H1 (cell line): ENCODE measurements around the gene NCOA1. TPM values are rescaled to one million over a fixed set of nuclear protein-coding genes. Genes with fewer than 3 reads are reported as not detected.

Experiments
- CTCF ChIA-PET: fragments of 300-600 bp; sonication (Branson Sonifier 250); formaldehyde crosslinking; loops from one replicate; lab custom pipeline; 2021; ENCODE audit not compliant: partially characterized antibody; lab: Charles Lee
- POLR2A ChIA-PET: fragments of 300-600 bp; sonication (Branson Sonifier 250); formaldehyde crosslinking; loops from one replicate; lab custom pipeline; 2021; ENCODE audit warnings: inconsistent platforms; ENCODE audit not compliant: partially characterized antibody; lab: Charles Lee
- DNase-seq, 2 experiments: peaks; one replicate each; pipeline versions ENCODE4 v3.0.0 to v3.0.0-alpha.2; 2010 to 2022; ENCODE audit warnings: low spot score in 2 of 2, low read depth in 1 of 2, mixed read lengths in 1 of 2
- FAIRE-seq: peaks from 2 replicates; lab custom pipeline; 2011; peaks lifted over from hg19 to GRCh38; lab: Jason Lieb, UNC
- H2AFZ ChIP-seq: 2 replicates; pipeline ENCODE4 v1.8.1; 2012; ENCODE audit warnings: low read length, inconsistent platforms
- H2AK5ac ChIP-seq: 2 replicates; pipeline ENCODE4 v1.6.1; 2013; ENCODE audit warnings: low read depth, low read length
- H2BK120ac ChIP-seq: replicated peaks from 2 replicates; pipeline ENCODE3; 2013; ENCODE audit warnings: low read depth, low read length, inconsistent platforms
- H2BK12ac ChIP-seq: 2 replicates; pipeline ENCODE4 v1.6.1; 2013; ENCODE audit warnings: low read depth, low read length
- H2BK15ac ChIP-seq: 2 replicates; pipeline ENCODE4 v1.6.1; 2013; ENCODE audit warnings: low read length
- H2BK20ac ChIP-seq: 2 replicates; pipeline ENCODE4 v1.6.1; 2013; ENCODE audit warnings: low read length
- H2BK5ac ChIP-seq: 2 replicates; pipeline ENCODE4 v1.6.1; 2013; ENCODE audit warnings: low read depth, low read length
- H3K14ac ChIP-seq: 2 replicates; pipeline ENCODE4 v1.6.1; 2013; ENCODE audit warnings: inconsistent platforms; ENCODE audit not compliant: insufficient read length
- H3K18ac ChIP-seq: 2 replicates; pipeline ENCODE4 v1.6.1; 2013; ENCODE audit warnings: low read length; ENCODE audit errors: extremely low read depth
- H3K23ac ChIP-seq: 2 replicates; pipeline ENCODE4 v1.6.1; 2013; ENCODE audit warnings: inconsistent platforms; ENCODE audit not compliant: insufficient read length
- H3K23me2 ChIP-seq: 2 replicates; pipeline ENCODE4 v1.6.1; 2013; ENCODE audit warnings: low read depth, low read length
- H3K27ac ChIP-seq: 2 replicates; pipeline ENCODE4 v1.6.1; 2011; ENCODE audit warnings: low read depth, low read length, inconsistent platforms
- H3K27me3 ChIP-seq, 4 experiments: replicated peaks in 1 of 4; 1 replicate in 1 of 4; 2 replicates in 3 of 4; pipeline versions ENCODE4 v1.6.1 to v1.8.1; 2011 to 2013; ENCODE audit warnings: low read length in 3 of 4, mild to moderate bottlenecking in 3 of 4, inconsistent platforms in 2 of 4, mixed read lengths in 2 of 4, moderate library complexity in 1 of 4; ENCODE audit not compliant: control insufficient read depth in 3 of 4, insufficient read depth in 3 of 4; ENCODE audit errors: extremely low read depth in 1 of 4
- H3K36me3 ChIP-seq, 4 experiments: 2 replicates each; pipeline versions ENCODE4 v1.6.1 to v1.8.1; 2011 to 2013; ENCODE audit warnings: mild to moderate bottlenecking in 4 of 4, low read length in 3 of 4, moderate library complexity in 2 of 4, control low read depth in 1 of 4, inconsistent platforms in 1 of 4; ENCODE audit not compliant: insufficient read depth in 4 of 4, control insufficient read depth in 2 of 4
- H3K4ac ChIP-seq: replicated peaks from 2 replicates; pipeline ENCODE3; 2013; ENCODE audit warnings: low read length, low read depth, mixed read lengths, inconsistent platforms; ENCODE audit not compliant: insufficient read length
- H3K4me1 ChIP-seq, 4 experiments: replicated peaks in 1 of 4; 1 replicate in 1 of 4; 2 replicates in 3 of 4; pipeline versions ENCODE4 v1.6.1 to v1.8.1; 2011 to 2013; ENCODE audit warnings: low read length in 3 of 4, inconsistent platforms in 2 of 4, mixed read lengths in 1 of 4; ENCODE audit not compliant: insufficient read depth in 4 of 4, control insufficient read depth in 3 of 4
- H3K4me2 ChIP-seq, 2 experiments: 2 replicates each; pipeline versions ENCODE4 v1.6.1 to v1.8.1; 2011 to 2013; ENCODE audit warnings: low read depth in 2 of 2, low read length in 2 of 2, control low read depth in 1 of 2, inconsistent platforms in 1 of 2, mild to moderate bottlenecking in 1 of 2; ENCODE audit not compliant: insufficient read depth in 1 of 2
- H3K4me3 ChIP-seq, 4 experiments: fragments of 200-600, 300-600 bp in 1 of 4; sonication (generic), shearing (Covaris generic), sonication (Bioruptor Twin) in 1 of 4; 2 replicates each; pipeline versions ENCODE4 v1.5.1 to v1.8.1; 2011 to 2016; ENCODE audit warnings: low read length in 4 of 4, low read depth in 3 of 4, control low read depth in 2 of 4, inconsistent platforms in 2 of 4, mild to moderate bottlenecking in 2 of 4, mixed read lengths in 1 of 4, moderate library complexity in 1 of 4; ENCODE audit not compliant: insufficient read depth in 2 of 4; ENCODE audit errors: extremely low read depth in 1 of 4
- H3K56ac ChIP-seq: replicated peaks from 2 replicates; pipeline ENCODE3; 2013; ENCODE audit warnings: low read depth, mild to moderate bottlenecking, mixed read lengths, low read length, inconsistent platforms; ENCODE audit not compliant: insufficient read length
- H3K79me1 ChIP-seq: 2 replicates; pipeline ENCODE4 v1.6.1; 2013; ENCODE audit warnings: low read depth, low read length, control low read depth
- H3K79me2 ChIP-seq, 2 experiments: 2 replicates each; pipeline versions ENCODE4 v1.6.1 to v1.8.1; 2012 to 2013; ENCODE audit warnings: low read length in 2 of 2, mild to moderate bottlenecking in 2 of 2, inconsistent platforms in 1 of 2; ENCODE audit not compliant: insufficient read depth in 2 of 2, control insufficient read depth in 1 of 2
- H3K9ac ChIP-seq, 4 experiments: replicated peaks in 1 of 4; 1 replicate in 1 of 4; 2 replicates in 3 of 4; pipeline versions ENCODE4 v1.6.1 to v1.8.1; 2011 to 2013; ENCODE audit warnings: low read depth in 3 of 4, low read length in 3 of 4, control low read depth in 2 of 4, mild to moderate bottlenecking in 2 of 4, moderate library complexity in 2 of 4, inconsistent platforms in 1 of 4; ENCODE audit errors: extremely low read depth in 1 of 4
- H3K9me3 ChIP-seq, 2 experiments: 2 replicates each; pipeline versions ENCODE4 v1.6.1 to v1.8.1; 2012 to 2013; ENCODE audit warnings: mild to moderate bottlenecking in 2 of 2, moderate library complexity in 2 of 2, control low read depth in 1 of 2, inconsistent platforms in 1 of 2, low read depth in 1 of 2, low read length in 1 of 2, mixed read lengths in 1 of 2; ENCODE audit not compliant: insufficient read depth in 2 of 2
- H4K20me1 ChIP-seq, 2 experiments: replicated peaks in 1 of 2; 2 replicates each; pipeline versions ENCODE3 to v1.8.1; 2011 to 2013; ENCODE audit warnings: inconsistent platforms in 2 of 2, low read length in 2 of 2, mild to moderate bottlenecking in 1 of 2; ENCODE audit not compliant: insufficient read depth in 2 of 2, control insufficient read depth in 1 of 2
- H4K5ac ChIP-seq: 2 replicates; pipeline ENCODE4 v1.6.1; 2013; ENCODE audit warnings: low read length, low read depth, mixed read lengths, inconsistent platforms; ENCODE audit not compliant: insufficient read length
- H4K8ac ChIP-seq: 2 replicates; pipeline ENCODE4 v1.8.0; 2013; ENCODE audit warnings: mild to moderate bottlenecking, moderate library complexity, low read length, inconsistent platforms; ENCODE audit not compliant: insufficient read depth; ENCODE audit errors: extremely low read depth
- H4K91ac ChIP-seq: replicated peaks from 2 replicates; pipeline ENCODE3; 2013; ENCODE audit warnings: low read length, mixed read lengths, inconsistent platforms; ENCODE audit not compliant: insufficient read length
- NRF1 ChIP-seq: IDR thresholded peaks from 2 replicates; pipeline ENCODE4 v1.6.1; 2011; ENCODE audit warnings: mild to moderate bottlenecking, low read depth, low read length, improper control_type of control experiment
- SAP30 ChIP-seq: fragments of 300-600 bp; sonication (generic); IDR thresholded peaks from 2 replicates; pipeline ENCODE4 v1.7.1; 2012; ENCODE audit warnings: low read length, moderate library complexity, mild to moderate bottlenecking, inconsistent platforms; ENCODE audit not compliant: insufficient read depth, insufficient replicate concordance
- WGBS, 2 experiments: shearing (Covaris generic) in 1 of 2; methylation state at CpG; one replicate each; pipeline versions ENCODE4 v1.1.6 to v1.1.7; 2013 to 2015; ENCODE audit warnings: low lambda C conversion rate in 2 of 2, mixed read lengths in 2 of 2, inconsistent platforms in 1 of 2, low coverage in 1 of 2, missing lambda C conversion rate in 1 of 2; ENCODE audit not compliant: insufficient replicate concordance in 2 of 2, insufficient coverage in 1 of 2, insufficient read length in 1 of 2; ENCODE audit errors: extremely low coverage in 1 of 2, missing lambda C conversion rate in 1 of 2; 5-methylcytosine and 5-hydroxymethylcytosine counted together
- polyA plus RNA-seq, 7 experiments: library from polyadenylated mRNA; depleted of rRNA in 3 of 7; stranded (reverse) in 5 of 7; unstranded in 2 of 7; fragments of >200 nt in 5 of 7; fragments of 200-250 nt in 2 of 7; gene quantifications; 1 replicate in 5 of 7; 2 replicates in 1 of 7; 4 replicates in 1 of 7; pipeline versions ENCODE4 v1.2.1 to v1.2.3, GENCODE V29; 2011 to 2013; ENCODE audit warnings: missing spikeins in 2 of 7, mixed read lengths in 2 of 7
- total RNA-seq: library from RNA; stranded (reverse); fragmentation: NEBNext Ultra II Directional; extraction: Animal tissue kit (Norgen Biotek cat#: 25700); gene quantifications from 2 replicates; pipeline ENCODE4 v1.2.1, GENCODE V29; 2021

Gene NCOA1
- total and polyA plus RNA-seq, 2 of the 8 experiments (the other 6 are each of a cell fraction or from before 2014, with no cell fraction given): 12.8 to 17.9 TPM

DNA sequence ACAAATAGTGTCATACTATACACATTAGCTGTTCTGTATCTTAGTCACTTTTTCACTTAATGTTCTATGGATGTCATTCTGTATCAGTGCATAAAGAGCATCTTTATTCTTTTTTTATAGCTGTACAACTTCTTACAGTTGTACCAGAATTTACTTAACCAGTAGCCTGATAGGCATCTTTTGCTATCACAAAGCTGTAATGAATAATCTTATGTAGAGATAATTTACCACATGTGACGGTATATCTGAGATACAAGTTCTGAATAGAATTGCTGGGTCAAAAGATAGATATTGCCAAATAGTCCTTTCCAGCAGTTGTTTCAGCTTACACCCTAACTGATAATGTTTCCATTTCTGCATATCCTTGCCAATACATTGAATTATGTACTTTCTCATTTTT is 232.1 kb downstream of the NCOA1 start:
- Histone ChIP-seq H3K18ac (no peak overlapping the region), H3K4me1 (no peaks in the 10 kb centered on the region), H3K4me2 (no peak overlapping the region), H3K79me2 (no peaks in the 10 kb centered on the region), H3K27ac (no peak overlapping the region), H3K79me1 (no peaks in the 10 kb centered on the region), H4K91ac (no peak overlapping the region), H2BK12ac (no peak overlapping the region), H2BK5ac (no peak overlapping the region), H3K23me2 (no peaks in the 10 kb centered on the region), H2AK5ac (no peak overlapping the region), H3K9me3 (no peaks in the 10 kb centered on the region), H3K36me3 (no peaks in the 10 kb centered on the region), H2BK20ac (no peak overlapping the region), H4K5ac (no peak overlapping the region), H2AFZ (no peak overlapping the region), H3K56ac (no peak overlapping the region), H3K27me3 (no peaks in the 10 kb centered on the region), H3K4ac (no peak overlapping the region), H2BK15ac (no peak overlapping the region), H4K8ac (no peak overlapping the region), H2BK120ac (no peak overlapping the region), H3K23ac (no peak overlapping the region), H3K4me3 (no peak overlapping the region), H4K20me1 (peaks cover 0 to 1% of the 10 kb centered on the region in 2 experiments), H3K14ac (no peak overlapping the region), H3K9ac (no peak overlapping the region)
- FAIRE-seq (no peak), DNase-seq (no peak)
- ChIA-PET CTCF (no interaction called here), POLR2A (no interaction called here)
- TF ChIP-seq SAP30: no peak
- TF ChIP-seq NRF1: no peak
- 96% methylated on average over 1 of the region's 1 CpG; no CpG with 5 or more reads in 1 of the 2 experiments for WGBS, 2 experiments
